Activated T-cell treated with anti-CD3 and anti-CD28 coated beads, Interleukin-2, amount 50 U/mL, for 72 hours (primary cell): ENCODE data around the gene CDK10. TPM values are rescaled to one million over a fixed set of nuclear protein-coding genes. Genes with fewer than 3 reads are reported as not detected.

ENCODE experiments used
- ATAC-seq, 2 donors: fragments of 150-1000 bp; cut with Tn5 transposase; replicated peaks in 1 of 2; 2 replicates each; pipeline ENCODE4 v1.10.0; 2021; ENCODE audit warnings: moderate library complexity in 2 of 2, mild to moderate bottlenecking in 1 of 2
- DNase-seq, 2 donors: peaks; one replicate each; pipeline ENCODE4 v3.0.0; 2021 to 2022; ENCODE audit warnings: mixed read lengths in 1 of 2
- H3K27ac Mint-ChIP-seq: one replicate; pipeline ENCODE4 v1.8.0; 2022; ENCODE audit warnings: mild to moderate bottlenecking, moderate library complexity, mixed read lengths
- H3K27me3 Mint-ChIP-seq: one replicate; pipeline ENCODE4 v1.8.0; 2022; ENCODE audit warnings: low read depth, mixed read lengths
- H3K36me3 Mint-ChIP-seq, 2 donors: one replicate each; pipeline ENCODE4 v1.8.0; 2022; ENCODE audit warnings: mixed read lengths in 2 of 2, mild to moderate bottlenecking in 1 of 2; ENCODE audit not compliant: insufficient read depth in 2 of 2
- H3K4me1 Mint-ChIP-seq: one replicate; pipeline ENCODE4 v1.8.0; 2022; ENCODE audit warnings: low read depth, mixed read lengths
- H3K4me3 Mint-ChIP-seq, 2 donors: one replicate each; pipeline ENCODE4 v1.8.0; 2022; ENCODE audit warnings: mild to moderate bottlenecking in 2 of 2, mixed read lengths in 2 of 2, moderate library complexity in 2 of 2
- H3K9me3 Mint-ChIP-seq, 2 donors: one replicate each; pipeline ENCODE4 v1.8.0; 2022; ENCODE audit warnings: mixed read lengths in 2 of 2
- total RNA-seq, 2 donors: library from RNA; stranded (reverse); gene quantifications; one replicate each; pipeline ENCODE4 v1.2.3, GENCODE V29; 2022

The CDK10 gene
- total RNA-seq, 2 donors from 2014 or later: 66.6 to 83.2 TPM

GRCh38 chr16:89732142-89732917 lies 45.8 kb downstream of the CDK10 start:
- Mint-ChIP-seq H3K9me3 (no peaks in the 10 kb centered on the region), H3K36me3 (peaks cover 9 to 21% of the 10 kb centered on the region in 2 donors), H3K4me3 (no peak overlapping the region), H3K27ac (peak overlapping the region; percentile 62), H3K4me1 (peaks cover 22% of the 10 kb centered on the region), H3K27me3 (no peaks in the 10 kb centered on the region)
- DNase-seq: no peak
- peak in 1 of 2 donors; percentile 16 for ATAC-seq

- no peaks in the 10 kb centered on the region for H3K27me3 Mint-ChIP-seq
- no peak overlapping the region for H3K27ac Mint-ChIP-seq
- no peak for DNase-seq
- ATAC-seq: no peak
- no peaks in the 10 kb centered on the region for H3K9me3 Mint-ChIP-seq
- H3K4me3 Mint-ChIP-seq: no peak overlapping the region
- H3K4me1 Mint-ChIP-seq: peaks cover 26% of the 10 kb centered on the region
- H3K36me3 Mint-ChIP-seq: peaks cover 12 to 25% of the 10 kb centered on the region in 2 donors
Measured at GRCh38 chr16:89732918-89733242, 46.4 kb downstream of the CDK10 start.

- H3K4me1 Mint-ChIP-seq: peaks cover 28% of the 10 kb centered on the region
- no peak for DNase-seq
- no peaks in the 10 kb centered on the region for H3K9me3 Mint-ChIP-seq
- H3K4me3 Mint-ChIP-seq: no peak overlapping the region
- peaks cover 14 to 26% of the 10 kb centered on the region in 2 donors for H3K36me3 Mint-ChIP-seq
- no peak overlapping the region for H3K27ac Mint-ChIP-seq
- ATAC-seq: no peak
- H3K27me3 Mint-ChIP-seq: no peaks in the 10 kb centered on the region
Measured at GRCh38 chr16:89733322-89733721, 46.8 kb downstream of the CDK10 start.

GRCh38 chr16:89733792-89734191 lies 47.3 kb downstream of the CDK10 start:
- Mint-ChIP-seq H3K36me3 (peaks cover 14 to 30% of the 10 kb centered on the region in 2 donors), H3K4me1 (peaks cover 28% of the 10 kb centered on the region), H3K27me3 (no peaks in the 10 kb centered on the region), H3K4me3 (no peak overlapping the region), H3K27ac (no peak overlapping the region), H3K9me3 (no peaks in the 10 kb centered on the region)
- DNase-seq (no peak), ATAC-seq (no peak)

- Mint-ChIP-seq H3K27me3 (no peaks in the 10 kb centered on the region), H3K36me3 (peaks cover 14 to 34% of the 10 kb centered on the region in 2 donors), H3K9me3 (no peaks in the 10 kb centered on the region), H3K27ac (peak overlapping the region; percentile 50), H3K4me3 (no peak overlapping the region), H3K4me1 (peaks cover 28% of the 10 kb centered on the region)
- no peak for DNase-seq
- no peak for ATAC-seq
Measured at GRCh38 chr16:89736554-89736953, 50.1 kb downstream of the CDK10 start.

- H3K36me3 Mint-ChIP-seq: peaks cover 14 to 31% of the 10 kb centered on the region in 2 donors
- peaks cover 23% of the 10 kb centered on the region for H3K4me1 Mint-ChIP-seq
- peak; percentile 47 to 52 for ATAC-seq
- H3K4me3 Mint-ChIP-seq: no peak overlapping the region
- no peaks in the 10 kb centered on the region for H3K27me3 Mint-ChIP-seq
- H3K9me3 Mint-ChIP-seq: no peaks in the 10 kb centered on the region
- peak in 1 of 2 donors; percentile 22 for DNase-seq
- no peak overlapping the region for H3K27ac Mint-ChIP-seq
Measured at GRCh38 chr16:89737341-89738071, 51.0 kb downstream of the CDK10 start.

GRCh38 chr16:89738072-89738377 lies 51.5 kb downstream of the CDK10 start:
- Mint-ChIP-seq H3K4me1 (peaks cover 23% of the 10 kb centered on the region), H3K36me3 (peaks cover 14 to 28% of the 10 kb centered on the region in 2 donors), H3K27ac (no peak overlapping the region), H3K9me3 (no peaks in the 10 kb centered on the region), H3K27me3 (no peaks in the 10 kb centered on the region), H3K4me3 (no peak overlapping the region)
- ATAC-seq: peak in 1 of 2 donors; percentile 4
- no peak for DNase-seq

- Mint-ChIP-seq H3K36me3 (peaks cover 12 to 26% of the 10 kb centered on the region in 2 donors), H3K4me3 (no peak overlapping the region), H3K27me3 (no peaks in the 10 kb centered on the region), H3K4me1 (peaks cover 28% of the 10 kb centered on the region), H3K27ac (no peak overlapping the region), H3K9me3 (no peaks in the 10 kb centered on the region)
- no peak for ATAC-seq
- no peak for DNase-seq
Measured at GRCh38 chr16:89738538-89739317, 52.2 kb downstream of the CDK10 start.

GRCh38 chr16:89739383-89739782 lies 52.9 kb downstream of the CDK10 start:
- Mint-ChIP-seq H3K36me3 (peaks cover 11 to 28% of the 10 kb centered on the region in 2 donors), H3K27me3 (no peaks in the 10 kb centered on the region), H3K9me3 (no peaks in the 10 kb centered on the region), H3K4me3 (no peak overlapping the region), H3K27ac (no peak overlapping the region), H3K4me1 (peaks cover 27% of the 10 kb centered on the region)
- no peak for DNase-seq
- ATAC-seq: no peak

GRCh38 chr16:89741342-89742014 lies 55.0 kb downstream of the CDK10 start:
- ATAC-seq (no peak), DNase-seq (no peak)
- H3K9me3 Mint-ChIP-seq: no peaks in the 10 kb centered on the region
- H3K4me3 Mint-ChIP-seq: no peak overlapping the region
- H3K4me1 Mint-ChIP-seq: peaks cover 21% of the 10 kb centered on the region
- peaks cover 9 to 21% of the 10 kb centered on the region in 2 donors for H3K36me3 Mint-ChIP-seq
- peak overlapping the region; percentile 60 for H3K27ac Mint-ChIP-seq
- H3K27me3 Mint-ChIP-seq: no peaks in the 10 kb centered on the region

- Mint-ChIP-seq H3K36me3 (peaks cover 3 to 17% of the 10 kb centered on the region in 2 donors), H3K4me1 (peaks cover 6% of the 10 kb centered on the region), H3K27me3 (no peaks in the 10 kb centered on the region), H3K27ac (no peak overlapping the region), H3K4me3 (no peak overlapping the region), H3K9me3 (no peaks in the 10 kb centered on the region)
- ATAC-seq (no peak), DNase-seq (no peak)
Measured at GRCh38 chr16:89742948-89743347, 56.5 kb downstream of the CDK10 start.

- peaks cover 5% of the 10 kb centered on the region for H3K4me1 Mint-ChIP-seq
- no peaks in the 10 kb centered on the region for H3K27me3 Mint-ChIP-seq
- no peak overlapping the region for H3K27ac Mint-ChIP-seq
- DNase-seq (no peak), ATAC-seq (peak in 1 of 2 donors; percentile 11)
- H3K9me3 Mint-ChIP-seq: no peaks in the 10 kb centered on the region
- H3K36me3 Mint-ChIP-seq: peaks cover 5 to 13% of the 10 kb centered on the region in 2 donors
- no peak overlapping the region for H3K4me3 Mint-ChIP-seq
Measured at GRCh38 chr16:89744813-89745212, 58.3 kb downstream of the CDK10 start.
